AG09319 (cell line): Measurements from ENCODE around the gene TYMS.

ENCODE experiments used
- DNase-seq: peaks from one replicate; pipeline ENCODE4 v3.0.0-alpha.2; 2010; ENCODE audit warnings: low read depth; ENCODE audit errors: extremely low read depth
- TF ChIP-seq, protein P1 (sequence below): IDR thresholded peaks from 2 replicates; pipeline ENCODE4 v1.5.1; 2011; ENCODE audit warnings: low read depth, mild to moderate bottlenecking, inconsistent platforms, low read length, moderate library complexity

TYMS gene

DNA sequence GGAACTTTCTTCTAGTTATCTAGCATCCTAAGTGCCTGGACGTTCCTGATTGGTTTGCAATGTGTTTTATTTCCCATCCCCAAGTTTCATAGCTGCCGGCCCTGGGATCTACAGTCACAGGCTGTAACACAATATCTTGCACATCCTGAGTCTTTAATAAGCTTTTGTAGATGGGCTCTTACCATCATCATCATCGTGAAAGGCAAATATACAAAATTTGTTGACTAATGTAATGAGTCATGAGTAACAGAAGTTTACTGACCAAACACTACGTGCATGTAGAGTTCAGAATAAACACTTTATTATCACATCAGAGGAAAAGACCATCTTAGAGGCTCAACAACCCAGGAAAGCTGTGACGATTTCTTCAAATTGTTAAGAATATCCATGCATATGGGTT, 8.1 kb upstream of the TYMS start:
- TF ChIP-seq, protein P1, sequence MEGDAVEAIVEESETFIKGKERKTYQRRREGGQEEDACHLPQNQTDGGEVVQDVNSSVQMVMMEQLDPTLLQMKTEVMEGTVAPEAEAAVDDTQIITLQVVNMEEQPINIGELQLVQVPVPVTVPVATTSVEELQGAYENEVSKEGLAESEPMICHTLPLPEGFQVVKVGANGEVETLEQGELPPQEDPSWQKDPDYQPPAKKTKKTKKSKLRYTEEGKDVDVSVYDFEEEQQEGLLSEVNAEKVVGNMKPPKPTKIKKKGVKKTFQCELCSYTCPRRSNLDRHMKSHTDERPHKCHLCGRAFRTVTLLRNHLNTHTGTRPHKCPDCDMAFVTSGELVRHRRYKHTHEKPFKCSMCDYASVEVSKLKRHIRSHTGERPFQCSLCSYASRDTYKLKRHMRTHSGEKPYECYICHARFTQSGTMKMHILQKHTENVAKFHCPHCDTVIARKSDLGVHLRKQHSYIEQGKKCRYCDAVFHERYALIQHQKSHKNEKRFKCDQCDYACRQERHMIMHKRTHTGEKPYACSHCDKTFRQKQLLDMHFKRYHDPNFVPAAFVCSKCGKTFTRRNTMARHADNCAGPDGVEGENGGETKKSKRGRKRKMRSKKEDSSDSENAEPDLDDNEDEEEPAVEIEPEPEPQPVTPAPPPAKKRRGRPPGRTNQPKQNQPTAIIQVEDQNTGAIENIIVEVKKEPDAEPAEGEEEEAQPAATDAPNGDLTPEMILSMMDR = no peak
- no peak for DNase-seq

DNA sequence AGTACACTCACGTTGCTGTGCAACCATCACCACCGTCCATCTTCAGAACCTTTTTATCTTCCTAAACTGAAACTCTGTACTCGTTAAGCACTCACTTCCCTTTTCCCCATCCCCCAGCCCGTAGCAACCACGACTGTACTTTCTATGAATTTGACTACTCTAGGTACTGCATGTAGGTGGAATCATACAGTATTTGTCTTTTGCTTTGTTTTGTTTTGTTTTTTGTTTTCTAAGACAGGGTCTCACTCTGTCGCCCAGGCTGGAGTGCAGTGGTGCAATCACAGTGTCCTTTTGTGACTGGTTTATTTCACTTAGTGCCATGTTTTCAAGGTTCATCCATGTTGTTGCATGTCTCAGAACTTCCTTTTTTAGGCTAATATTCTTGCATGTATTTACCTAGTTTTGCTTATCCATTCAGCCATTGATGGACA, 7.0 kb upstream of the TYMS start:
- DNase-seq = no peak
- TF ChIP-seq, protein P1 = no peak

DNA sequence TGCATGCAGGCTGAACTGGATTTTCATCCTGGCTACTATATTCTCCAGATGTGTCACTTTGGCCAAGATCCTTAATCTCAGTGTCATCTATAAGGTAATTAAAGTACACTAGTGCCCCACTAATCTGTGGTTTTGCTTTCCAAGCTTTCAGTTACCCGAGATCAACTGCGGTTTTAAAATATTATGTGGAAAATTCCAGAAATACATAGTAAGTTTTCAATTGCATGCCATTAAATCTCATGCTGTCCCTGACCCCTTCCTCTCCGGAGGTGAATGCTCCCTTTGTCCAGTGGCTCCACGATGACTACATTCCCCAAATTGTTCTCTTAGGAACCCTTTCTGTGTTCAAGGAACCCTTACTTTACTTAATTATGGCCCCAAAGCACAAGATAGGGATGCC, 5.3 kb upstream of the TYMS start:
- TF ChIP-seq, protein P1 = no peak
- DNase-seq = no peak

DNA sequence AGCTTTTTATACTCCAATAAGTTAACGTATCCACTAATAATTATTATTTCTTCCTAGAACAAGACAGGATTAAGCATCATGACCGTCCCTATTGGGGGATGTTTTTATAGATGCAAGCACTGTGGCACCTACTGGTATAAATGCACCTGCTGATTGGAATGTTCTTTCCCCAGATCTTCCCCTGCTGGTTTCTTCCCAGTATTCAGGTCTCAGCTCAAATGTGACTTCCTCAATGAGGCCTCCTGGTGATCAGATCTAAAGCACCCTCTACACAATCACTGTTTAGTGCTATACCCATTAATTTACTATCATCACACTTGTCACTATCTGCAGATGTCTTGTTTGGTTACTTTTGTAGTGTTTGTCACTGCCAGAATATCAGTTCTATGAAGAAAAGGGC, 3.9 kb upstream of the TYMS start:
- DNase-seq = no peak
- TF ChIP-seq, protein P1 = no peak

DNA sequence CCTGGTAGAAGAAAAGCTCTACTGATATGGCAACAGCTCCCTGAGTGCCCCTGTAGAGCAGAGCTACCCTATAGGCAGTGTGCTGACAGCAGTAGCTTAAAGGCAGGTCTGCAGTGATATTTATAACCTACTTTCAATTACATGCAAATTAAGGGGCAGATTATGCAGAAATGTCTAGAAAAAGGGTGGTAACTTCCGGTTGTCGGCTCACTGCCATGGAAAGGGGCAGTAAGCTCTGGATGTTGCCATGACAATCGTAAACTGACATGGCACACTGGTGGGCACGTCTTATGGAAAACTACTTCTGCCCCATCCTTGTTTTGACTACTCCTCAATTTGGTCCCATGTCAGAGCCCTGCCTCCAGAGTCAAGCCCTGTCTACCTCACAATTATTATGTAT, 2.9 kb upstream of the TYMS start:
- TF ChIP-seq, protein P1 = no peak
- DNase-seq = no peak

DNA sequence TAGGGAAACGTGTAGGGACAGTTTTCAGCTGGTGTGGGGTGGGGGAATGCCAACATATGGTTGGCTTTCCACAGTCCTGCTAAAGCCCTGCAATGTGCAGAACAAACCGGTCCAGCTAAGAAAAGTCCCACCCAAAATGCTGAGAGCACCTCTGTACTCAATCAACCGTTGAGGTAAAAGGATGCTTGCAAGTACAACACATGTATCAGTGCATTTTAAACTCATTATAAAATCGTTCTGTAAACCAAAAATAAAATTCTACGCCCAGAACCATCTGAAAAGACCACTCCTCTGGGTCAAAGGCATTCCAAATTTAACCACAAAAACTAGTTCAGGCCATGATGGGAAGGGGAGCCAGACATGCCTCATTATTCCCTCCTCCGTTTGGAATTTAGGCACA, 2.0 kb upstream of the TYMS start:
- no peak for DNase-seq
- TF ChIP-seq, protein P1 = no peak

DNA sequence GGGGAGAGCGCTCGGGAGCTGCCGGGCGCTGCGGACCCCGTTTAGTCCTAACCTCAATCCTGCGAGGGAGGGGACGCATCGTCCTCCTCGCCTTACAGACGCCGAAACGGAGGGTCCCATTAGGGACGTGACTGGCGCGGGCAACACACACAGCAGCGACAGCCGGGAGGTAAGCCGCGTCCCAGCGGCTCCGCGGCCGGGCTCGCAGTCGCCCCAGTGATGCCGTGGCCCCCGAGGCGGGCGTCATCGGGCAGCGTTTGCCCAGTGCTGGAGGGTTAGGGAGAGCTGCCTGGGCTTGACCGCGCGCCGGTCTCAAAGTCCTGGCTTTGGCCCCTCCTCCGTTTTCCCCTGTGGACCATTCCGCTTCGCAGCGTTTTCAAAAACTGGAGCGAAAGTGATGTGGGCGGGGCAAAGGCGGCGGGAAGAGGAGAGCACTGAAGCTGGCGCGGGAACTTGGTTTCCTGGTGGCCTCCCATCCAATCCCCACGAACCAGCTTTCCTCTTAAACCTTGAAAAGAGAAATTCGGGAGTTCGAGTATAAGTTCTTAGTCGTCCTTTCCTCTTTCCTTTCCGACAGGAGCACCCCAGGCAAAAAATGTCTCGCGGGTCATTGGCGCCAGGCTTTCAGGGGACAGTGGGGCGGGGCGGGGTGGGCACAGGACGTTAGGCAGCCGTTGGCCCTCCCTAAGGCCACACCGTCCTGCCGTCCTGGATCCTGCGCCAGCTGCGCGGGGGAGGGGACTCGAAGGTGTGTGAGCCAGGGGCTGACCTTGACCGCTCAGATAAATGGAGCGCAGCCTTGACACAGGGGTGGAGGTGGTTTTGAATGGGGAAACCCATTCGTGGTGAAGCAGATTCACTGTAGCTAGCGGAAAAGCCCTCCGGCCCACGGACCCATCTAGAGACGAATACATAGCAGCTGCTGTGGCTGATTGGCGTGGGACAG, 821 bp downstream of the TYMS start:
- TF ChIP-seq, protein P1 = no peak
- DNase-seq = peak; percentile 54
